HK-2 (cell line): ENCODE results near the gene RP9.

ENCODE experiments used
- DNase-seq: peaks from one replicate; pipeline ENCODE4 v3.0.0-alpha.2; 2018; ENCODE audit not compliant: unreplicated experiment

Gene RP9, protein sequence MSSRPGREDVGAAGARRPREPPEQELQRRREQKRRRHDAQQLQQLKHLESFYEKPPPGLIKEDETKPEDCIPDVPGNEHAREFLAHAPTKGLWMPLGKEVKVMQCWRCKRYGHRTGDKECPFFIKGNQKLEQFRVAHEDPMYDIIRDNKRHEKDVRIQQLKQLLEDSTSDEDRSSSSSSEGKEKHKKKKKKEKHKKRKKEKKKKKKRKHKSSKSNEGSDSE

DNA sequence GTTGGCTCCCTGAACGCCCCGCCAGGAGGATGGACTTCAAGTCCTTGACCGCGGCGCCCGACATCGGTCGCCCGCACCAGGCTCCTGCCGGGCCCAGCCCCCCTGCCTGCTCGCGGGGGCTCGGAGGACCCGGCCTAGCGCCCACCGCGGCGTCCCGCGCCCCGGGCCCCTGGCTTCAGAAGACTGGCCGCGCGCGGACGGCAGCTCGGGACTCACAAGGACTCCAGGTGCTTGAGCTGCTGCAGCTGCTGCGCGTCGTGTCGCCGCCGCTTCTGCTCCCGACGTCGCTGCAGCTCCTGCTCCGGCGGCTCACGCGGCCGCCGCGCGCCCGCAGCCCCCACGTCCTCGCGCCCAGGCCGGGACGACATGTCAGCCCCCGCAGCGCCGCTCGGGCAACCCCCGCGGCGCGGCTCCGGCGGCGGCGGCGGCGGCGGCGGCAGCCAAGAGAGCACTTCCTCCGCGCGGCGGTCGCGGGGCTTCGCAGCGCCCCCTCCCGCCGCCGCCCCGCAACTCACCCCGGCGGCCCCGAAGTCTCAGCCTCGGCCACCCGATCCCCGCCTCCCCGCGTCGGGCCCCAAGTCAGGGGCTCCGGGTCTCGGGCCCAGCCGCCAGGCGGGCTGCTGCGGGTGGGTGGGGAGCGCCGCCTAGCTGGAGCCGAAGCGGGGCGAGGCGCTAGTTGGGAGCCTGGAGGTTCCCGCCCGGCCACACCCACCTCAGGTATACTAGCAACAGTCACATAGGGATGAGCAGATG is at the start of gene RP9:
RP9 (minus strand) TSS at position 400 of the 753 bp plus-strand sequence; CDS start at position 368, 32 bp downstream.
- peak; percentile 73 for DNase-seq

DNA sequence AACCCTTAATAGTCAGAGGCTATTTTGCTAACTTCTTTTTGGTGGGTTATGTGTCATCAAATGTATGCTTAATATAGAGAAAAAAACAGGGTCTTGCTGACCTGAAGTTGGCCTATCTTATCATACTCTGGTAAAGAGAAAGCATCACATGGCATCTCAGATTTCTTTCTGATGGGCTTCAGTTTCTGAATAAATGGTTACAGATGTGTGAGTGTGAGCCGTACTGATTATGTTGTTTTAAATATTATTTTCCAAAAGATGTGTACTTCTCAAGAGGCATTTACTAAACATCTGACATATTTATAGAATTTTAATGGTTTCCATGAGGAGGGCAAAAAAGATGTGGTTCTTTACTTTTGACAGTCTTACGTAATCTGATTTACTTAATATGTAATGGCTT is 48.6 kb upstream of the RP9 start:
- DNase-seq: no peak

DNA sequence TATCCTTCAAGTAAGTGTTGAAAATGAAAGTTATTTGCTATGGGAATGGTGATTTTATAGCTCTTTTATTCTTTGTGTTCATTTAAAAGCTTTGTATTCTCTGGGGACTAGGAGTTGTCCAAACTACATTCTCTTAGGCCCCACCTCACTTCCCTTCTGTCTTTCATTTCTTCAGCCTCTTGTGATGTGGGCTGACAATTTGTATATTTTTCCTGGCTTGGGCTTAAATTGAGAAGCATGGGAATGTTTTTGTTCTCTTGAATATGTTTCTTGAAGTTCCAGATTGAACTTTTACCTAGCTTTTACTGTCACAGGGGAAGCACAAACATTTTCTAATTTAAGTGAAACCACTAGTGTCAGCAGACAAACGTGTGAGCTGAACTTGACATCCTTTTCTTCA is 48.1 kb upstream of the RP9 start:
- no peak for DNase-seq

- DNase-seq: no peak
Observed at GRCh38 chr7:33156441-33156840, 47.2 kb upstream of the RP9 start.

DNA sequence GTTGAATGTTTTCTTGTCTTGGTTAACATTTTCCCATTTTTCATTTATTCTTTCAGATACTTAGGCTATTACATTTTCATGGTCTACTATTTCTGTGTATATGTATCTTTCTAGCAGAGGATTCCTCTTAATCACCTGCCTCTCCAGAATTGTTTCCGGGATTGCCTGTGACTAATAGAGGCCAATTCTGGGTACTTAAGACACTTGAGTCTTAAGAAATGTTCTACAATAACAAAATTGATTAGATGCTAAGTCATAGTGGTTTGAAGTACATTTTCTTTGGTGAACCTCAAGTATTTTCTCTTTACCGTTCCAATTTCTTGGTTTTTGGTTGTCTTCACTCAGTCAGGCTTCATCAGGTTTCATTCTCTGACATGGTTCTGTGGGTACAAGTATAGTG is 46.6 kb upstream of the RP9 start:
- no peak for DNase-seq

- no peak for DNase-seq
Observed at GRCh38 chr7:33152087-33152486, 42.9 kb upstream of the RP9 start.

- DNase-seq: no peak
Observed at GRCh38 chr7:33145156-33145555, 36.0 kb upstream of the RP9 start.

- no peak for DNase-seq
Observed at GRCh38 chr7:33143996-33144718, 35.0 kb upstream of the RP9 start.

GRCh38 chr7:33142585-33142984 is 33.4 kb upstream of the RP9 start:
- no peak for DNase-seq

DNA sequence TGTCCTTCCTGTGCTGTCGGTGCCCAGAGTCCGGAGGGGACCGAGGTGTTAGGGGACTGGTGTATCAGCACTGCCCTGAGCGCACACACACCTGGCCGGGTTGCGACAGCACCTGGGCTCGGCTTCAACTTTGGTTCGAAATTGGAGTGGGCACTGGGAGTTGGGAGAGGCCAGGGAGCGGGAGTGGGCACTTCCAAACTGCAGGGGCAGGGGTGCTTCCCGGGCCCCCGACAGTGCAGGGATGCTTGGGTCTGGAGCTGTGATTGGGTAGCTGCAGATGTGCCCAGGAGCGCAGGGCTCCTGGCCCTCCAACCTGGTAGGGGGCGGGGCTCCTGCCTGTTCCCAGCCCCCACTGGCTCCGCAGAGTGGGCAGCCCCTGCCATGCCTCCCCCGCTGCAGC is 27.9 kb upstream of the RP9 start:
- no peak for DNase-seq

DNA sequence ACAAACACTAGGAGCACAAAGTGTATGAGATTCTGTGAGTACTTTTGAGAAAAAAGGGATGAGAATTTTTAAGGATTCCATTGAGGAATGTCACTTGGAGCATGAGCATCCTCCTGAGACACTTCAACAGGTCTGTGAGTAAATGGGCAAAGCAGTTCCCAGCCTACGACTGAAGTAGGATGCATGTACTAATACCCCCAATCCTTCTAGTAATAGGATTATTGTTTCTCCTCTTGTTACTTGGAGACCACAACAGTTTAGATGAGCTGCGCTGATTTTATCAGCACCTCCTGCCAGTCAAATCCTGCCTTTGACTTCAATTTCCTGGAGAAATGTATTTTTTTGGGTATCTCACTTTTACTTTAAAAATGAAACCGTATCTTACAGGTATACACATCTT is 21.0 kb upstream of the RP9 start:
- DNase-seq: no peak

DNA sequence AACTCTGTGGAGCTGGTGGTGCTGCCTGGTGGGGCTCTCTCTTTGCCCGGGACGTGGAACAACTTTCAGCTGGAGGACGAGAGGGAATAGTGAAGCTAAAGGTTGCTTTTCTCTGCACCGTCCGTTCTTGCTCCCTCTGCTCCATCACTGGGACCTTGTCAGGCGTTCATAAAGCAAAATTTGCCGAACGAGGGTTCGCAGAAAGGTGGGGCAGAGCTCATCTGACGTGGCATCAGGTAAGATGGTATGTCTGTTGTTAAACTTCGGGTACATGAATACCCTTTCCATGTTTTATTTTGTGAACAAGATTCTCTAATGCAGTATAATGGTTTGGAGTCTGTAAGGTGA is 20.6 kb upstream of the RP9 start:
- DNase-seq: no peak

GRCh38 chr7:33128990-33129805 is 20.0 kb upstream of the RP9 start, which contains the start of gene BBS9:
BBS9 (plus strand) TSS chr7:33129564; CDS start chr7:33146253, 16,689 bp downstream.
- DNase-seq: peak; percentile 92

DNA sequence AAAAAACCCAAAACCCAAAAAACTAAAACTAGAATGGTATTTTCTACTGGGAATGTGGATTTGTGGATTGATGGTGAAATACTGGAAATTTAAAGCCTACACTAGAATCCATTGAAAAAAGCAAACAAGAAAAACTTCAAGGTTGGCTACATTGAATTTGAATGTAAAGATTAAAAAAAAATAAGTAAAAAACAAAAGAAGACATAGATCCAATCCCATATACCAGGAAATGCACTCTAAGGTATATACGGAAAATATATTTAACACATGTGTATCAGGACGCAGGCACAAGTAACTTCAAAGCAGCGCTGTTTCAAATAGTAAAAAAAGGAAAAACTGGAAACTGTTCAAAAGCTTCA is 19.4 kb upstream of the RP9 start:
- no peak for DNase-seq

- DNase-seq: no peak
Observed at GRCh38 chr7:33127085-33127484, 17.9 kb upstream of the RP9 start.

DNA sequence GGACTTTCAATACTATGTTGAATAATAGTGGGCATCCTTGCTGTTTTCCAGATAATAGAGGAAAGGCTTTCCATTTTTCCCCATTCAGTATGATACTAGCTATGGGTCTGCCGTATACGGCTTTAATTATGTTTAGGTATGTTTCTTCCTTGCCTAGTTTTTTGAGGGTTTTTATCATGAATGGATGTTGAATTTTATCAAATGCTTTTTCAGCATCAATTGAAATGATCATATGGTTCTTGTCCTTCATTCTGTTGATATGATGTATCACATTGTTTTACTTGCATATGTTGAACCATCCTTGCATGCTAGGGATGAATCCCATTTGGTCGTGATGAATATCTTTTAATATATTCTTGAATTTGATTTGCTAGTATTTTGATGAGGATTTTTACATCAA is 9.2 kb upstream of the RP9 start:
- no peak for DNase-seq

- no peak for DNase-seq
Observed at GRCh38 chr7:33114976-33115375, 5.8 kb upstream of the RP9 start.

DNA sequence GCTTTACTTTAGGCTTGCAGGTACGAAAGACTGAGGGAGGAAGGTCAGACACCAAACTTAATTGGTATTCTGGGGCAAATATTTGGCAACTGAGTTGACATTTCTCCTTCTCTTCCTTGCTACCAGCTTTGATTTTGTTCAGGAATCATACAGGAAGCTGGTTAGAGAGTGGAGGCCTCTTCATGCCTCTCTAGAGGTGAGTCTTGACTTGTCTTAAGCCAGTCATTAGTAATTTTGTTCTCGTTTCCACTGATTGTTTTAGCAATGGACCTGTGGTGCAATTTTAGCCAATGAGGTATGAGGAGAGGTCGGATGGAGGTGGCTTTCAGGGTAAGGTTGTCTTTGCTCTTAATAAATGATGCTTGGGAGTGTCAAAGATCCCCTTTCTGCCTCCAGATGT is 2.4 kb upstream of the RP9 start:
- no peak for DNase-seq

GRCh38 chr7:33109758-33110238 is 594 bp upstream of the RP9 start:
- DNase-seq: no peak

DNA sequence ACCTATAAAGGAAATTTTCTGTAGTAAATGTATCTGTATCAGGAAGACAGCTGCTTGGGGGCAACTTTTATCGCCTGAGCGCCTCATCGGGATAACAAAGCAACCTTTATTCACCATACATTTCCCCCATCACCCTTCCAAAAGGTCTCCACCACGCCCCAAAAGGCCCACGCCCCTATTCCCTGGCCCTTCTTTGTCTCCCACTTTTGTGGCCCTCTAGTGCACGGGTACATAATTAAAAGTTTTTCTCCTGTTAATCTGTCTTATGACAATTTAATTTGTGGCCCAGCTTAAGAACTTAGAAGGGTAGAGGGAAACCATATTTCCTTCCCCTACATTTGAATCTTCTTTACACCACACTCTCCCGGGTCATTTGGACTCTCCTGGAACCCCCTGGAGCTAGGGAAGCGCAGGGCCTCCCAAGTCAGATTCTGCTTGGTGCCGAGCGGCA is 625 bp downstream of the RP9 start:
- peak; percentile 19 for DNase-seq

- DNase-seq: peak; percentile 28
Observed at GRCh38 chr7:33107136-33108066, 1.8 kb downstream of the RP9 start.
